A673 (cell line): ENCODE data around the gene MYLK4. TPM values are rescaled to one million over a fixed set of nuclear protein-coding genes. Genes with fewer than 3 reads are reported as not detected.
A peak's percentile ranks its signal among the peaks of the same experiment; 100 is the strongest.

Source experiments
- BruUV-seq: library from RNA; stranded (reverse); fragments of 400-500 nt; replicated peaks from 2 replicates; lab custom pipeline; 2021; lab: Mats Ljungman, UMichigan
- CTCF ChIA-PET: fragments of 300-600 bp; sonication (Branson Sonifier 250); formaldehyde crosslinking; loops from one replicate; lab custom pipeline; 2022; ENCODE audit warnings: antibody characterized with exemption; lab: Charles Lee
- POLR2A ChIA-PET: fragments of 300-600 bp; sonication (Branson Sonifier 250); formaldehyde crosslinking; loops from one replicate; lab custom pipeline; 2022; ENCODE audit warnings: antibody characterized with exemption; ENCODE audit not compliant: low non-redundant PET; lab: Charles Lee
- DNase-seq: peaks from one replicate; pipeline ENCODE4 v3.0.0-alpha.2; 2015; ENCODE audit warnings: low spot score
- H3K27ac ChIP-seq: fragments of 200-600 bp; sonication (generic); 2 replicates; pipeline ENCODE4 v1.5.1; 2016; ENCODE audit warnings: mixed run types, low read depth, mild to moderate bottlenecking, mixed read lengths, antibody characterized with exemption, low read length; ENCODE audit not compliant: poor library complexity, severe bottlenecking
- H3K27me3 ChIP-seq: fragments of 200-600 bp; sonication (generic); replicated peaks from 2 replicates; pipeline ENCODE4 v1.6.1; 2017; ENCODE audit warnings: mixed run types, low read depth, mild to moderate bottlenecking, mixed read lengths, antibody characterized with exemption, low read length; ENCODE audit not compliant: insufficient read depth, poor library complexity
- H3K36me3 ChIP-seq: fragments of 200-600 bp; sonication (generic); 2 replicates; pipeline ENCODE4 v1.6.1; 2016; ENCODE audit warnings: mixed run types, mild to moderate bottlenecking, mixed read lengths, antibody characterized with exemption, low read length; ENCODE audit not compliant: insufficient read depth, poor library complexity, severe bottlenecking
- H3K4me1 ChIP-seq: fragments of 200-600 bp; sonication (generic); 2 replicates; pipeline ENCODE4 v1.6.1; 2017; ENCODE audit warnings: mixed run types, mild to moderate bottlenecking, mixed read lengths, antibody characterized with exemption, low read length; ENCODE audit not compliant: insufficient read depth, poor library complexity, severe bottlenecking
- H3K4me3 ChIP-seq: fragments of 200-600 bp; sonication (generic); 2 replicates; pipeline ENCODE4 v1.5.1; 2016; ENCODE audit warnings: low read depth, mixed run types, mild to moderate bottlenecking, mixed read lengths, low read length; ENCODE audit not compliant: poor library complexity, severe bottlenecking
- H3K9me3 ChIP-seq: fragments of 200-600 bp; sonication (generic); 2 replicates; pipeline ENCODE4 v1.6.1; 2016; ENCODE audit warnings: mixed run types, low read depth, mild to moderate bottlenecking, mixed read lengths, antibody characterized with exemption, low read length; ENCODE audit not compliant: poor library complexity, severe bottlenecking
- CTCF ChIP-seq: fragments of 300-800, 200-600 bp; sonication (generic); conservative IDR thresholded peaks from 2 replicates; pipeline ENCODE4 v1.5.1; 2017; ENCODE audit warnings: low read depth, mild to moderate bottlenecking, antibody characterized with exemption, low read length, moderate library complexity, mixed read lengths
- EZH2 ChIP-seq: fragments of 200-600 bp; sonication (generic); IDR thresholded peaks from 2 replicates; pipeline ENCODE4 v1.6.1; 2017; ENCODE audit warnings: borderline replicate concordance, low read depth, mild to moderate bottlenecking, mixed read lengths, antibody characterized with exemption, low read length; ENCODE audit not compliant: poor library complexity, severe bottlenecking
- intact Hi-C: fragments of 100-400 bp; cut with micrococcal nuclease; formaldehyde crosslinking; loops from one replicate; pipeline ENCODE4 v1.10.0; 2022; ENCODE audit not compliant: unreplicated experiment
- total RNA-seq: library from RNA; stranded (reverse); gene quantifications from 2 replicates; pipeline ENCODE4 v1.2.3, GENCODE V29; 2021

The MYLK4 gene
- total RNA-seq, 1 experiment from 2014 or later, result 0.39 TPM

- Histone ChIP-seq H3K27ac (no peak overlapping the region), H3K27me3 (no peaks in the 10 kb centered on the region), H3K4me1 (peaks cover 58% of the 10 kb centered on the region), H3K36me3 (no peaks in the 10 kb centered on the region), H3K9me3 (no peaks in the 10 kb centered on the region), H3K4me3 (no peak overlapping the region)
- intact Hi-C loops, result loop anchor here (5.0 kb wide), 1 partner anchor 1149 kb away; no protein-coding TSS in a partner anchor
- no TSS peak for BruUV-seq
- DNase-seq, result peak; percentile 92
- ChIA-PET CTCF (interaction anchor here (0.5 to 1.5 kb wide), 3 partner anchors 8 to 361 kb away, joined by 5 to 8 read pairs (median 6); no protein-coding TSS in a partner anchor), POLR2A (no interaction called here)
- no peak for TF ChIP-seq CTCF
- no peak for TF ChIP-seq EZH2
Observed at GRCh38 chr6:2746557-2747061, 4.1 kb downstream of the MYLK4 start.

GRCh38 chr6:2745246-2745645, 5.5 kb downstream of the MYLK4 start:
- Histone ChIP-seq H3K4me3 (no peak overlapping the region), H3K9me3 (no peaks in the 10 kb centered on the region), H3K4me1 (peaks cover 55% of the 10 kb centered on the region), H3K27ac (no peak overlapping the region), H3K27me3 (no peaks in the 10 kb centered on the region), H3K36me3 (no peaks in the 10 kb centered on the region)
- intact Hi-C loops, result loop anchor here (5.0 kb wide), 1 partner anchor 1148 kb away; no protein-coding TSS in a partner anchor
- no peak for DNase-seq
- ChIA-PET POLR2A (no interaction called here), CTCF (interaction anchor here (0.7 kb wide), 1 partner anchor 15 kb away, joined by 4 read pairs; no protein-coding TSS in a partner anchor)
- TF ChIP-seq EZH2, result no peak
- no peak for TF ChIP-seq CTCF
- BruUV-seq, result no TSS peak

- no peak overlapping the region for H3K4me3 ChIP-seq
- BruUV-seq, result no TSS peak
- H3K36me3 ChIP-seq, result no peaks in the 10 kb centered on the region
- DNase-seq, result no peak
- TF ChIP-seq CTCF (no peak), EZH2 (no peak)
- intact Hi-C loops, result loop anchor here (5.0 kb wide), 1 partner anchor 1147 kb away; no protein-coding TSS in a partner anchor
- no peak overlapping the region for H3K27ac ChIP-seq
- H3K27me3 ChIP-seq, result no peaks in the 10 kb centered on the region
- ChIA-PET POLR2A (no interaction called here), CTCF (no interaction called here)
- peaks cover 51% of the 10 kb centered on the region for H3K4me1 ChIP-seq
- no peaks in the 10 kb centered on the region for H3K9me3 ChIP-seq
Observed at GRCh38 chr6:2744778-2745177, 5.9 kb downstream of the MYLK4 start.
